HG03039 (cell line): Measurements from ENCODE around the gene KLK11.

Source experiments
- ATAC-seq: cut with Tn5 transposase; IDR thresholded peaks from one replicate; pipeline ENCODE4 v1.9.1; 2021; ENCODE audit warnings: mild to moderate bottlenecking, moderate library complexity; ENCODE audit not compliant: unreplicated experiment

The KLK11 gene, protein sequence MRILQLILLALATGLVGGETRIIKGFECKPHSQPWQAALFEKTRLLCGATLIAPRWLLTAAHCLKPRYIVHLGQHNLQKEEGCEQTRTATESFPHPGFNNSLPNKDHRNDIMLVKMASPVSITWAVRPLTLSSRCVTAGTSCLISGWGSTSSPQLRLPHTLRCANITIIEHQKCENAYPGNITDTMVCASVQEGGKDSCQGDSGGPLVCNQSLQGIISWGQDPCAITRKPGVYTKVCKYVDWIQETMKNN

DNA sequence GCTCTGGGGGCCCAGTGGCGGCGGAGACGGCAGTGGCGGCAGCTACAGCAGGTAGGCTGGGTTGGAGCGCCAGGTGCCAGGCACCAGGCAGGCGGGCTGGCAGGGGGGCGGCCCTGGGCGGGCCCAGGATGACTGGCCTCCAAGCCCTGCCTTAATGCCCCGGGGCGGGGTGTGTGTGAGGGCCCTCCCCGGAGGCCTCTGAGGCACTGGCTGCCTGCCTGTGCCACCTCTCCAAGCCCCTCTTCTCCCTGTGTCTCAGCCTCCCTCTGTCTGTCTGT, at the start of gene KLK11:
TSS of gene KLK11 (minus strand) at position 63 of the 278 bp plus-strand sequence. CDS start 985 bp downstream, outside the sequence.
- ATAC-seq = no peak

GRCh38 chr19:51075998-51076397, 49.6 kb upstream of the KLK11 start:
- no peak for ATAC-seq

DNA sequence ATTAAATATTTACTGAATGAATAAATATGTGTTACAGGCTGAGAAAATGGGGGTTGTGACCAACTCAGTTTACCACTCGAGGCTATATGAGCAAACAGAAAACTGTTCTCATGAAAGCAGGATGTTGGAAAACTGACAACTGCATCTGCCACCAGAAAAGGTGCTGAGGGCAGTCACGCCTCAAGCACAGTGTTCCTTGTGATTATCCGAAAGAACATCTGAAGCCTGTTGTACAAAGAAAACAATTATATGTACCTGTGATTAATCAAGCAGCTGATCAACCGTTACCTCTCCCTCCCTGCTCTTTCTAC, 44.6 kb upstream of the KLK11 start:
- no peak for ATAC-seq

DNA sequence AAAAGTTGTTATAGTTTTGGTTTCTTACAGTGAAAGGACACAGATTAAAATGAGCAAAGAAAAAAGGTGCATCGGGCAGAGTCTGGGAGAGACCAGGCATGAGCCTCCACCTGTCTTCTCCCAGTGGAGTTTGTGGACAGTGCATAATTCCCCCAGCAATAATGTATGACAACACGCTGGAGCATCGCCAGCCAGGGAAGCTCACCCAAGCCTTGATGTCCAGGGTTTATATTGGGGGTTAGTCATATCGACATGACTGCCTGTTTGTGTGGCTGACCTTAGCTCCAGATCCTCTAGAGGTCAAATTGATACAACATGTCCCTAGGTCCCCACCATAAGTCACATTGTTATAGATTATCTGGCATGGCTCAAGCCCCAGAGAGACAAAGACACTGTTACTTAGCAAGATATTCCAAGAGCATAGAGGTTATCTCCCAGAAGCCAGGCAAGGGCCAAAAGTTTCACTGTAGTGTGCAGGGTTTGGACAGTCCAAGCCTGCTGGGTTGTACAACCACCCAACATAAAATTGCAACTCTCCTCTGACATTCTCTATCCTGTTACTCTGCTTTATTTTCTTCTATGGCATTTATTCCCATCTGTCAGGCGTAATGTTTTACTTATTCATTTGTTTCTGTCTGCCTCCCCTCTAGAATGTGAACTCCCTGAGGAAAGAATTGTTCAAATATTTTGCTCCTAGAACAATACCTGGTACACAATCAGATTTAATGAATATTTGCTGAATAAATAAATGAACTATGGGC, 44.1 kb upstream of the KLK11 start:
- ATAC-seq = no peak

- ATAC-seq = no peak
Measured at GRCh38 chr19:51066393-51067186, 40.2 kb upstream of the KLK11 start.

GRCh38 chr19:51065221-51065960, 39.0 kb upstream of the KLK11 start:
- no peak for ATAC-seq

DNA sequence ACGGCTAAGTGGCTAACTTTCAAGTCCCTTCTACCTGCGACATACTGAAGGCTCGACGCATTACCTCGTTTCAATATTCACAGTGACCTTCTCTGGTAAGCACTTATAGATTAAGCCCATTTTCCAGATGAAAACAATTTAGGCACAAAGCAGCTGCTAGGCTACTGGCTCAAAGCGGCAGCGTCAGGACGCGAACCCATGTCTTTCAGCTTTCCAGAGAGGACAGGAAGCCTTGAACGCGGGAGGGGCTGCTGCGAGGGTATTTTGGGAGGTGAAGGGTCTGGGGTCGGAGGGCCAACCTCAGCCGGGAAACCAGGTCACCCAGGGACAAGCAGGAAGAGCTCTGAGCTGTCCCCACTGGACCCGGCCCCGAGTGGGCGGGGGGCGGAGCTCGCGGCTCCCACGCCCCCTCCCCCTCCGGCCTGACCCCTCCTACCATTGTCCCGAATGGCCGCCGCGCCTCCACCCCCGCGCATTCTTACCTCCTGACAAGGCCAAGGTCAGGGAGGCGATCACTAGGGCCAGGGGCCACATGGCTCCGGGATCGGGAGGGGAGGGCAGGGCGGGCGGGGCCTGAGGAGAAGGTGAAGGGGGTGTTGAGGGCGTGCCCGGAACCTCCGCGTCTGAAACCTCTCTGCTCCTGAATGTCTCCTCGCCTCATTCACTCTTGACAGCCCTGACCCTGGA, 38.3 kb upstream of the KLK11 start, which contains the start of gene KLK13:
TSS of gene KLK13 (minus strand) at position 559 of the 687 bp plus-strand sequence. CDS start at position 534, 25 bp downstream.
- no peak for ATAC-seq

- ATAC-seq = no peak
Measured at GRCh38 chr19:51063664-51064063, 37.2 kb upstream of the KLK11 start.

DNA sequence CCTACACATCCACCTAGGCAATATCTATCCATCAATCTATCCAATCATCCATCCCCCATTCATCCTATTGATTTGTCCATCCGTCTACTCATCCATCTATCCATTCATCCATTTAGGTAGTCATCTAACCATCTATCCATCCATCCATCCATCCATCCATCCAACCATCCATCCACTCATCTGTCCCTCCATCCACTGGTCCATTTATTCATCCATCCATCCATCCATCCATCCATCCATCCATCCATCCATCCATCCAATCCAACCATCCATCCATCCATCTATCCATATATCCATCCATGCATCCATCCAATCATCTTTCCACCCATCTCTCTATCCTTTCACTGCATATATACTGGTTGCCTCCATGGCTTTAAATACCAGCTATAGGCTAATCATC, 34.6 kb upstream of the KLK11 start:
- no peak for ATAC-seq

DNA sequence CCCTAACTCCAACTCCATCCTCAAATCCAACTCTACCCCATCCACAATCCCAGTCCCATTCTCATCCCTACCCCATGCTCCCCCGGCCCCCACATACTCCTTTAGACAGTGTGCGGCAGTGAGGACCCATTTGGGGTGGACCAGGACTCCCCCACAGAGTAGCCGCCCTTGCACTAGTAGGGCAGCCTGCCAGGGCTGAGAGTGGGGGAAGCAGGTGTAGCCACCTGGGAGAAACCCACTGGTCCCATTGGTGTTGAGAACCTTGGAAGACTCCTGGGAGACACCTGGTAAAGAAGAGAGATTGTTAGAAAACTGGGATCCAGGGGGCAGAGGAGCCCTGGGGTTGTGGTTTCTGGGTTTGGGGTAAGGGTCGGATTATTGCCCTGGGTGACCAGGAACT, 33.9 kb upstream of the KLK11 start:
- no peak for ATAC-seq

GRCh38 chr19:51059715-51060114, 33.3 kb upstream of the KLK11 start:
- no peak for ATAC-seq

DNA sequence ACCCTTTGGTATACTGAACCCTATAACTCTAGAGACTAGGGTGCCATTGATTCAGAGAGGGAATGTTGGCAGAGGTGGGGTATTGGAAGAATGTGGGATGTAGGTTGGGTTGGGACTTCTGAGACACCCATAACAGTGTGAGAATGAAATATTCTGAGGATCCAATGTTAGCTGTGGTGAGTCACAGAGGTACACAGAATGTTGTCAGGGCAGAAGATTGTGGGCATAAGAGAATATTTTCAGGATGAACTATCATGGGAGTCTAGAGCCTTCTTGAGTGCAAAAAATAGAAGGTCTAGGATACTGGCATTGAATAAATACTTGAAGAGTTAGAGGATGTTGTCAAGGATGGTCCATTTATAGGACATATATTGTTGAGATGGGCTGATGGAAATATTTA, 29.4 kb upstream of the KLK11 start:
- ATAC-seq = no peak

GRCh38 chr19:51047031-51047335, 20.6 kb upstream of the KLK11 start:
- ATAC-seq = no peak

DNA sequence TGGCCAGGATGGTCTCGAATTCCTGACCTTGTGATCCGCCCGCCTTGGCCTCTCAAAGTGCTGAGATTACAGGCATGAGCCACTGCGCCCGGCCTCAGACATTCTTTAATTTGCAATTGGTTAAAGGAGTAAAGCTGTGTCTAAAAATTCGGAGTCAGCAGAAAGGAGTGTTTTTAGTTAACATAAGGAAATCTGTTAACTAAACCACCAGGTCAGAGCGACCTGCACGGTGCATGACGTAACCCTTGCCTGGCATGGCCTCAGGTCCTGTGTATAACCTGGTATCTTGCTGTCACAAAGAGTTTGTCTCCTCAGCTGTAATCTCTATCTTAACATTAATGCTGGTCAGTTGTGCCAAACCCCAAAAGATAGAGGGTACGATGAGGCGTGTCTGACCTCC, 17.9 kb upstream of the KLK11 start:
- ATAC-seq = no peak

- no peak for ATAC-seq
Measured at GRCh38 chr19:51043497-51043896, 17.1 kb upstream of the KLK11 start.

GRCh38 chr19:51040151-51040550, 13.7 kb upstream of the KLK11 start:
- ATAC-seq = no peak

GRCh38 chr19:51036519-51036918, 10.1 kb upstream of the KLK11 start:
- ATAC-seq = no peak

GRCh38 chr19:51034704-51035103, 8.3 kb upstream of the KLK11 start, which contains the start of gene KLK12:
TSS of gene KLK12 (minus strand) at chr19:51035002. CDS start at chr19:51034621, 381 bp downstream.
- no peak for ATAC-seq

- ATAC-seq = no peak
Measured at GRCh38 chr19:51031880-51032225, 5.4 kb upstream of the KLK11 start.

DNA sequence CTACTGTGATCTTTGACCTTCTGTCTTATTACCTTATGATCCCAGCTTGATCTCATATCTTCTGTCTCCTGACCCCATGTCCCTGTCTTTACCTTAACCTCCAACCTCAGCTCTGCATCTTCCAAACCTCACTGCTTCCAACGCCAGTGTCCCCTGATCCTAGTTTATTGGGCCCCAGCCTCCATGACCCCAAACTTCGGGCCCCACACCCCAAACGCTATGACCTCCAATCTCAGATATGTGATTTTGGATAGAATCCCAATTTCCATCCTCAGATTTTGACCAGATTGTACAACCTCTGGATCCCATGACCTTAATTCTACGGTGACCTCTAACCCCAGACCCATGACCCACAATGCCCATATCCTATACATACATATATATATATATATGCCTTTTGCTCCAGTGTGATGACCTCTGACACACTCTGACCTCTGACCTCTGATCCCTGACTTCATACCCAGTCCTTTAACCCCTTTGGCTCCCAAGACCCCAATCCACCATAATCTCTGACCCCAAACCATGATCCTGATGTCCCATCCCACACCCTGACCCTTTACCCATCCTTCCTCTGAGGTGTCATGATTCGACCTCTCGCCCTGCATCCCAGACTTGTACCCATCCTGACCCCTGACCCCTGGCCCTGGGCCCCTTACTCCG, 4.9 kb upstream of the KLK11 start:
- ATAC-seq = no peak
